ENCODE results near the gene RNF144B. TPM values are rescaled to one million over a fixed set of nuclear protein-coding genes. Genes with fewer than 3 reads are reported as not detected.
A peak's percentile ranks its signal among the peaks of the same experiment; 100 is the strongest.

RNF144B gene
- total and polyA plus RNA-seq, 2 of the 13 experiments (the other 11 are each of a cell fraction or from before 2014, with no cell fraction given) = 1.8 to 4.3 TPM

- DNase-seq (ENCODE audit: low spot score) (no peak), ATAC-seq (no peak), FAIRE-seq (peak; percentile 30)
- 0 out of 2 replicates have a peak overlapping the region, but pooled peaks have one; percentile 25 for H3K9ac ChIP-seq (ENCODE audit: insufficient read depth, low read depth, low read length)
- H2AFZ ChIP-seq (ENCODE audit: low read length) = no peak overlapping the region
- intact Hi-C loops (cut with micrococcal nuclease; ENCODE audit: unreplicated experiment) = no loop called here
- peak overlapping the region; percentile 25 to 81 (median 73); a peak in 5 of 6 replicates for H3K4me3 ChIP-seq (replicated peaks in 1 of 3; ENCODE audit: insufficient read depth in 1 of 3, low read depth in 2 of 3, low read length in 3 of 3)
- no peaks in the 10 kb centered on the region for H3K9me3 ChIP-seq (ENCODE audit: low read length)
- H3K27ac ChIP-seq (ENCODE audit: extremely low read length, insufficient read depth, low read length) = peak overlapping the region; percentile 2
- peaks cover 52% of the 10 kb centered on the region for H3K4me1 ChIP-seq (ENCODE audit: insufficient read depth, low read length)
- H3K27me3 ChIP-seq (ENCODE audit: control insufficient read depth in 1 of 2, insufficient read depth in 2 of 2, low read length in 2 of 2) = no peaks in the 10 kb centered on the region; a peak in 2 of 5 replicates
- ChIA-PET POLR2A (no interaction called here), CTCF (ENCODE audit: low intra/inter-chr PET ratio, low total read pairs) (no interaction called here)
- H3K36me3 ChIP-seq (replicated peaks in 1 of 2; ENCODE audit: control insufficient read depth in 1 of 2, insufficient read depth in 2 of 2, low read length in 2 of 2) = no peaks in the 10 kb centered on the region
- no TSS peak for BruUV-seq (replicated peaks)
- TF ChIP-seq HNF4A (CRISPR knock-in tag; IDR thresholded peaks at IDR 0.05) (peak; percentile 26), BCL6 (CRISPR knock-in tag; IDR thresholded peaks at IDR 0.05) (peak; percentile 53), PAX8 (CRISPR knock-in tag; IDR thresholded peaks at IDR 0.05; ENCODE audit: borderline replicate concordance) (no peak), PHF21A (CRISPR knock-in tag; IDR thresholded peaks at IDR 0.05) (0 out of 2 replicates have a peak, but pooled peaks have one; percentile 6), RARA (CRISPR knock-in tag; IDR thresholded peaks at IDR 0.05) (peak; percentile 20; the same call in 1 of the 2 replicates), REPIN1 (CRISPR knock-in tag; IDR thresholded peaks at IDR 0.05; ENCODE audit: borderline replicate concordance, low read depth) (no peak)
- H3K4me2 ChIP-seq (ENCODE audit: low read depth, low read length) = peak overlapping the region; percentile 92
- H4K20me1 ChIP-seq (ENCODE audit: insufficient read depth, low read length) = no peaks in the 10 kb centered on the region
- no peaks in the 10 kb centered on the region for H3K79me2 ChIP-seq (ENCODE audit: insufficient read depth, low read length)
- 2% methylated on average over 2 of the region's 2 CpGs for WGBS (ENCODE audit: low lambda C conversion rate)
- in situ Hi-C loops (cut with HindIII; ENCODE audit: extremely low pct_ligation_motif_present, low pct_unique_long_range_greater_than_20kb) = no loop called here
Measured at GRCh38 chr6:18389479-18389878, 2.3 kb downstream of the RNF144B start.

DNA sequence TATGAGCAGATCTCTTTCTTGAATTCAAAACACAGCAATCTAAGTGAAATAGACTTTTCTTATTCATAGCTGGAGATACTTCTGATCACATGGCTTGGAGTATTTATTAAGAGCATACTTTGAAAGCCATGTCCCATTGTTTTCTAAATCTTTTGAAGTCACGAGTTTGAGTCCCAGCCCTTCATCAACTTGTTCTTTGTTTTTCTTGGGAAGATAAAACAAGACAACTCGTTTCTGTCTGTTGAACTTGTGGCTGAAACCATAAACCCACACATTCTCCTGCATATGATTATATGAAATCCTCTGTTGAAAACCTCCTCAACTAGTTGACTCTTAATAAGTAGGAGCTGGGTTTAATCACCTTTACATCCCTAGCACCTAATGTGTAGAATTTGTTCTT is 3.3 kb downstream of the RNF144B start:
- H3K4me3 ChIP-seq (replicated peaks in 1 of 3; ENCODE audit: insufficient read depth in 1 of 3, low read depth in 2 of 3, low read length in 3 of 3) = no peak overlapping the region
- CTCF ChIA-PET (ENCODE audit: low intra/inter-chr PET ratio, low total read pairs) = no interaction called here
- H3K4me1 ChIP-seq (ENCODE audit: insufficient read depth, low read length) = peaks cover 44% of the 10 kb centered on the region
- BruUV-seq (replicated peaks) = no TSS peak
- H3K79me2 ChIP-seq (ENCODE audit: insufficient read depth, low read length) = no peaks in the 10 kb centered on the region
- no peak overlapping the region for H3K9ac ChIP-seq (ENCODE audit: insufficient read depth, low read depth, low read length)
- no peaks in the 10 kb centered on the region for H3K36me3 ChIP-seq (replicated peaks in 1 of 2; ENCODE audit: control insufficient read depth in 1 of 2, insufficient read depth in 2 of 2, low read length in 2 of 2)
- intact Hi-C loops (cut with micrococcal nuclease; ENCODE audit: unreplicated experiment) = no loop called here
- no peak overlapping the region for H3K4me2 ChIP-seq (ENCODE audit: low read depth, low read length)
- H4K20me1 ChIP-seq (ENCODE audit: insufficient read depth, low read length) = no peaks in the 10 kb centered on the region
- FAIRE-seq = no peak
- H2AFZ ChIP-seq (ENCODE audit: low read length) = no peak overlapping the region
- POLR2A ChIA-PET = no interaction called here
- no peak for TF ChIP-seq ZNF180 (CRISPR knock-in tag; IDR thresholded peaks at IDR 0.05; ENCODE audit: borderline replicate concordance, low read depth)
- no peaks in the 10 kb centered on the region for H3K9me3 ChIP-seq (ENCODE audit: low read length)
- WGBS (ENCODE audit: low lambda C conversion rate) = 71% methylated on average over 2 of the region's 2 CpGs
- no peaks in the 10 kb centered on the region; a peak in 1 of 5 replicates for H3K27me3 ChIP-seq (ENCODE audit: control insufficient read depth in 1 of 2, insufficient read depth in 2 of 2, low read length in 2 of 2)
- no peak overlapping the region for H3K27ac ChIP-seq (ENCODE audit: extremely low read length, insufficient read depth, low read length)
- in situ Hi-C loops (cut with HindIII; ENCODE audit: extremely low pct_ligation_motif_present, low pct_unique_long_range_greater_than_20kb) = no loop called here
- no peak for ATAC-seq
- DNase-seq (ENCODE audit: low spot score) = no peak
